Uterus (tissue), 2 donors: ENCODE results near the gene TOR2A.

Experiments
- CTCF ChIP-seq, 4 experiments: fragments of 200-600 bp in 2 of 4; fragments of 450-650 bp in 2 of 4; sonication (generic) in 2 of 4; IDR thresholded peaks; one replicate each; pipeline ENCODE4 v1.5.1; 2016 to 2019; ENCODE audit warnings: antibody characterized with exemption in 4 of 4, mild to moderate bottlenecking in 2 of 4, moderate library complexity in 1 of 4
- POLR2A ChIP-seq, 2 donors: fragments of 450-650 bp; IDR thresholded peaks; one replicate each; pipeline ENCODE4 v1.6.1; 2016; ENCODE audit warnings: antibody characterized with exemption in 2 of 2, mild to moderate bottlenecking in 1 of 2, moderate library complexity in 1 of 2

GRCh38 chr9:127690735-127691134 lies 44.4 kb downstream of the TOR2A start:
- TF ChIP-seq CTCF (IDR thresholded peaks at IDR 0.05): no peak
- no peak for TF ChIP-seq POLR2A (IDR thresholded peaks at IDR 0.05)
